IMR-90 (cell line): Measurements from ENCODE around the gene PRRT2. TPM values are rescaled to one million over a fixed set of nuclear protein-coding genes. Genes with fewer than 3 reads are reported as not detected.

Experiments
- ATAC-seq: fragments of 200-7000 bp; cut with Tn5 transposase; 2 replicates; pipeline ENCODE4 v1.9.1; 2020; ENCODE audit warnings: low read depth, mild to moderate bottlenecking, moderate library complexity
- BruUV-seq: library from RNA; stranded (reverse); fragments of 400-500 nt; replicated peaks from 2 replicates; lab custom pipeline; 2021; lab: Mats Ljungman, UMichigan
- CTCF ChIA-PET: fragments of 300-600 bp; formaldehyde crosslinking; extraction: SDS; loops from one replicate; lab custom pipeline; 2021; ENCODE audit warnings: antibody characterized with exemption; lab: Yijun Ruan, JAX
- POLR2A ChIA-PET: fragments of 300-600 bp; sonication (Branson Sonifier 250); formaldehyde crosslinking; loops from one replicate; lab custom pipeline; 2022; ENCODE audit warnings: antibody characterized with exemption; ENCODE audit not compliant: unreplicated experiment; lab: Charles Lee
- DNase-seq: peaks from one replicate; pipeline ENCODE4 v3.0.0; 2013
- H2AFZ ChIP-seq: replicated peaks from 2 replicates; pipeline ENCODE3; 2013; ENCODE audit warnings: low read length, mild to moderate bottlenecking; ENCODE audit not compliant: poor library complexity
- H2AK5ac ChIP-seq: 2 replicates; pipeline ENCODE4 v1.6.1; 2013; ENCODE audit warnings: low read depth, low read length, inconsistent platforms
- H2AK9ac ChIP-seq: replicated peaks from 2 replicates; pipeline ENCODE3; 2013; ENCODE audit warnings: mild to moderate bottlenecking, low read depth, low read length, moderate library complexity; ENCODE audit not compliant: poor library complexity
- H2BK120ac ChIP-seq: 2 replicates; pipeline ENCODE4 v1.6.1; 2013; ENCODE audit warnings: low read depth, low read length, inconsistent platforms
- H2BK15ac ChIP-seq: 3 replicates; pipeline ENCODE4 v1.6.1; 2013; ENCODE audit warnings: low read depth, low read length, inconsistent platforms
- H2BK20ac ChIP-seq: 2 replicates; pipeline ENCODE4 v1.6.1; 2013; ENCODE audit warnings: low read depth, mild to moderate bottlenecking, inconsistent platforms, low read length, moderate library complexity
- H2BK5ac ChIP-seq: 2 replicates; pipeline ENCODE4 v1.6.1; 2013; ENCODE audit warnings: mild to moderate bottlenecking, low read depth, low read length, inconsistent platforms; ENCODE audit not compliant: poor library complexity, severe bottlenecking
- H3K14ac ChIP-seq: replicated peaks from 2 replicates; pipeline ENCODE4 v1.6.1; 2013; ENCODE audit warnings: low read depth, low read length, inconsistent platforms
- H3K18ac ChIP-seq: 2 replicates; pipeline ENCODE4 v1.6.1; 2013; ENCODE audit warnings: low read depth, low read length, control low read depth
- H3K23ac ChIP-seq: 2 replicates; pipeline ENCODE4 v1.6.1; 2013; ENCODE audit warnings: low read depth, low read length, inconsistent platforms
- H3K27ac ChIP-seq: 2 replicates; pipeline ENCODE4 v1.5.1; 2013; ENCODE audit warnings: mild to moderate bottlenecking, control low read depth, low read length; ENCODE audit not compliant: insufficient read depth
- H3K27me3 ChIP-seq: 2 replicates; pipeline ENCODE4 v1.6.1; 2013; ENCODE audit warnings: low read length; ENCODE audit not compliant: control insufficient read depth, insufficient read depth
- H3K36me3 ChIP-seq: 2 replicates; pipeline ENCODE4 v1.6.1; 2013; ENCODE audit warnings: low read length, mixed read lengths; ENCODE audit not compliant: control insufficient read depth, insufficient read depth
- H3K4ac ChIP-seq: 2 replicates; pipeline ENCODE4 v1.6.1; 2013; ENCODE audit warnings: low read depth, low read length, inconsistent platforms
- H3K4me1 ChIP-seq: 2 replicates; pipeline ENCODE4 v1.6.1; 2013; ENCODE audit warnings: low read length, mixed read lengths; ENCODE audit not compliant: control insufficient read depth, insufficient read depth
- H3K4me2 ChIP-seq: 2 replicates; pipeline ENCODE4 v1.6.1; 2013; ENCODE audit warnings: low read depth, mild to moderate bottlenecking, control low read depth, low read length, moderate library complexity
- H3K4me3 ChIP-seq: 2 replicates; pipeline ENCODE4 v1.5.1; 2013; ENCODE audit warnings: low read depth, mild to moderate bottlenecking, control low read depth, low read length, moderate library complexity; ENCODE audit not compliant: insufficient read depth
- H3K56ac ChIP-seq: 2 replicates; pipeline ENCODE4 v1.6.1; 2013; ENCODE audit warnings: low read length, inconsistent platforms; ENCODE audit not compliant: insufficient read depth; ENCODE audit errors: extremely low read depth
- H3K79me1 ChIP-seq, 2 experiments: 2 replicates each; pipeline ENCODE4 v1.6.1; 2013; ENCODE audit warnings: low read length in 2 of 2, inconsistent platforms in 1 of 2, low read depth in 1 of 2
- H3K9ac ChIP-seq: 2 replicates; pipeline ENCODE4 v1.6.1; 2013; ENCODE audit warnings: low read depth, low read length, control low read depth
- H3K9me1 ChIP-seq: 2 replicates; pipeline ENCODE4 v1.6.1; 2013; ENCODE audit warnings: low read length, inconsistent platforms; ENCODE audit not compliant: insufficient read depth
- H3K9me3 ChIP-seq: 2 replicates; pipeline ENCODE4 v1.6.1; 2013; ENCODE audit warnings: low read length; ENCODE audit not compliant: control insufficient read depth, insufficient read depth
- H4K20me1 ChIP-seq: 2 replicates; pipeline ENCODE4 v1.6.1; 2013; ENCODE audit warnings: low read length, inconsistent platforms; ENCODE audit not compliant: insufficient read depth
- H4K5ac ChIP-seq: 2 replicates; pipeline ENCODE4 v1.6.1; 2013; ENCODE audit warnings: mild to moderate bottlenecking, low read depth, low read length, control low read depth
- H4K8ac ChIP-seq, 2 experiments: 2 replicates each; pipeline ENCODE4 v1.6.1; 2013; ENCODE audit warnings: low read depth in 2 of 2, low read length in 2 of 2, control low read depth in 1 of 2, inconsistent platforms in 1 of 2
- H4K91ac ChIP-seq: 2 replicates; pipeline ENCODE4 v1.6.1; 2013; ENCODE audit warnings: low read depth, low read length, inconsistent platforms; ENCODE audit not compliant: insufficient read depth
- BHLHE40 ChIP-seq: fragments of 150-350 bp; IDR thresholded peaks from 2 replicates; pipeline ENCODE4 v1.6.1; 2016; ENCODE audit warnings: mild to moderate bottlenecking, low read depth, low read length
- CEBPB ChIP-seq: IDR thresholded peaks from 2 replicates; pipeline ENCODE4 v1.6.1; 2012; ENCODE audit warnings: low read depth, low read length, improper control_type of control experiment
- CHD1 ChIP-seq: IDR thresholded peaks from 2 replicates; pipeline ENCODE4 v1.6.1; 2012; ENCODE audit warnings: low read depth, low read length, improper control_type of control experiment
- FOS ChIP-seq: fragments of 150-350 bp; IDR thresholded peaks from 2 replicates; pipeline ENCODE4 v1.6.1; 2016; ENCODE audit warnings: low read depth, low read length
- MAFK ChIP-seq: IDR thresholded peaks from 2 replicates; pipeline ENCODE4 v1.6.1; 2012; ENCODE audit warnings: low read depth, low read length, improper control_type of control experiment
- MAZ ChIP-seq: IDR thresholded peaks from 2 replicates; pipeline ENCODE4 v1.6.1; 2012; ENCODE audit warnings: low read depth, mild to moderate bottlenecking, low read length, improper control_type of control experiment, moderate library complexity, borderline replicate concordance
- MXI1 ChIP-seq: IDR thresholded peaks from 2 replicates; pipeline ENCODE4 v1.6.1; 2012; ENCODE audit warnings: low read depth, mild to moderate bottlenecking, low read length, moderate library complexity, borderline replicate concordance
- NFE2L2 ChIP-seq: fragments of 150-350 bp; IDR thresholded peaks from 2 replicates; pipeline ENCODE4 v1.6.1; 2016; ENCODE audit warnings: low read depth, mild to moderate bottlenecking, low read length
- POLR2A ChIP-seq: IDR thresholded peaks from 2 replicates; pipeline ENCODE4 v1.6.1; 2012; ENCODE audit warnings: mild to moderate bottlenecking, low read depth, low read length
- RAD21 ChIP-seq: IDR thresholded peaks from 2 replicates; pipeline ENCODE4 v1.6.1; 2012; ENCODE audit warnings: low read length, improper control_type of control experiment
- RCOR1 ChIP-seq: IDR thresholded peaks from 2 replicates; pipeline ENCODE4 v1.6.1; 2012; ENCODE audit warnings: mild to moderate bottlenecking, low read length, improper control_type of control experiment; ENCODE audit not compliant: insufficient replicate concordance
- RFX5 ChIP-seq: IDR thresholded peaks from 2 replicates; pipeline ENCODE4 v1.8.0; 2012; ENCODE audit warnings: low read depth, mild to moderate bottlenecking, low read length, moderate library complexity
- SMC3 ChIP-seq: fragments of 150-350 bp; IDR thresholded peaks from 2 replicates; pipeline ENCODE4 v1.6.1; 2016; ENCODE audit warnings: low read depth, mild to moderate bottlenecking, antibody characterized with exemption, low read length, moderate library complexity
- WGBS, 2 experiments: methylation state at CpG; one replicate each; pipeline versions ENCODE4 v1.1.5 to v1.1.7; 2013; ENCODE audit warnings: missing lambda C conversion rate in 2 of 2; ENCODE audit not compliant: insufficient read length in 1 of 2; ENCODE audit errors: extremely low coverage in 2 of 2; 5-methylcytosine and 5-hydroxymethylcytosine counted together
- dilution Hi-C: fragments of 300-500 bp; cut with HindIII; formaldehyde crosslinking; loops from one replicate; pipeline ENCODE4 v1.14.3; 2018; ENCODE audit warnings: low sequenced_read_pairs; ENCODE audit not compliant: unreplicated experiment
- in situ Hi-C: fragments of 300-500 bp; cut with MboI; formaldehyde crosslinking; loops from 3 replicates; pipeline ENCODE4 v1.14.3; 2019; ENCODE audit warnings: low sequenced_read_pairs, inconsistent platforms, mixed read lengths
- intact Hi-C: fragments of 100-400 bp; cut with micrococcal nuclease; formaldehyde crosslinking; loops from 2 replicates; pipeline ENCODE4 v1.10.0; 2022
- polyA plus RNA-seq, 3 experiments: library from polyadenylated mRNA; depleted of rRNA; stranded (reverse); fragments of >200 nt; gene quantifications; 2 replicates each; pipeline ENCODE4 v1.2.3, GENCODE V29; 2012; ENCODE audit warnings: low replicate concordance in 1 of 3
- total RNA-seq: library from RNA; depleted of rRNA; stranded (reverse); fragments of >200 nt; gene quantifications from 2 replicates; pipeline ENCODE4 v1.2.3, GENCODE V29; 2012
- TF ChIP-seq, protein P1 (sequence below): fragments of 150-350 bp; IDR thresholded peaks from 2 replicates; pipeline ENCODE4 v1.6.1; 2016; ENCODE audit warnings: low read depth, mild to moderate bottlenecking, low read length, moderate library complexity, borderline replicate concordance
- TF ChIP-seq, protein P2 (sequence below): conservative IDR thresholded peaks from 2 replicates; pipeline ENCODE4 v1.5.1; 2012; ENCODE audit warnings: mild to moderate bottlenecking, low read depth, low read length, improper control_type of control experiment
- TF ChIP-seq, protein P3 (sequence below): fragments of 150-350 bp; IDR thresholded peaks from 2 replicates; pipeline ENCODE4 v1.6.1; 2017; ENCODE audit warnings: mild to moderate bottlenecking, antibody characterized with exemption, low read length, low read depth

Gene PRRT2
- total and polyA plus RNA-seq, 2 of the 4 experiments (the other 2 are of a cell fraction), result 0.90 to 10.5 TPM

DNA sequence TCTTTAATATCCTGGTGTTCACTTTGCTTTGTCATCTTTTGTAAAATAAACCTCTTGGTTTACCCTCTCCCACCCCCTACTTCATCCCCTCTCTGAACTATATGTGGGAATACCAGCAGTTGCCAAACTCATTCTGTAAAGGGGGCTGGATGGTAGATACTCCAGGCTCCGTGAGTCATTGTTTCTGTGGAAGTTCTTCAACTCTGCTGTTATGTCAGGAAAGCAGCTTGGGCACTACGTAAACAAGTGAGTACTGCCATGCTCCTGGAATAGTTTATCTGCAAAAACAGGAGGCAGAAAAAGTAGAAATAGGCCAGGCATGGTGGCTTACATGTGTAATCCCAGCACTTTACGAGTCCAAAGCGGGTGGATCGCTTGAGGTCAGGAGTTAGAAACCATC lies 25.8 kb downstream of the PRRT2 start:
- Histone ChIP-seq H3K4me1 (no peaks in the 10 kb centered on the region; the same call in none of the 2 replicates), H2AFZ (no peak overlapping the region), H2BK20ac (no peak overlapping the region), H2AK5ac (no peak overlapping the region), H2AK9ac (peak overlapping the region; percentile 16), H3K4me3 (no peak overlapping the region), H3K27me3 (no peaks in the 10 kb centered on the region), H3K79me1 (peaks cover 16 to 48% of the 10 kb centered on the region in 2 experiments; a peak in 3 of 4 replicates), H3K36me3 (peaks cover 80% of the 10 kb centered on the region), H4K20me1 (no peaks in the 10 kb centered on the region; the same call in 1 of the 2 replicates), H3K18ac (no peak overlapping the region), H2BK120ac (no peak overlapping the region), H3K14ac (no peak overlapping the region), H4K8ac (no peak overlapping the region), H3K4ac (no peak overlapping the region), H3K56ac (no peak overlapping the region), H3K27ac (no peak overlapping the region), H4K5ac (no peak overlapping the region), H2BK5ac (no peak overlapping the region), H3K23ac (no peak overlapping the region), H2BK15ac (no peak overlapping the region), H4K91ac (no peak overlapping the region), H3K9me3 (no peaks in the 10 kb centered on the region), H3K4me2 (no peak overlapping the region), H3K9ac (no peak overlapping the region), H3K9me1 (peaks cover 5% of the 10 kb centered on the region; the same call in 1 of the 2 replicates)
- TF ChIP-seq RCOR1, result no peak
- no peak for TF ChIP-seq CHD1
- 0 out of 2 replicates have a peak, but pooled peaks have one; percentile 56 for TF ChIP-seq MXI1
- TF ChIP-seq MAFK, result no peak
- TF ChIP-seq, protein P1, sequence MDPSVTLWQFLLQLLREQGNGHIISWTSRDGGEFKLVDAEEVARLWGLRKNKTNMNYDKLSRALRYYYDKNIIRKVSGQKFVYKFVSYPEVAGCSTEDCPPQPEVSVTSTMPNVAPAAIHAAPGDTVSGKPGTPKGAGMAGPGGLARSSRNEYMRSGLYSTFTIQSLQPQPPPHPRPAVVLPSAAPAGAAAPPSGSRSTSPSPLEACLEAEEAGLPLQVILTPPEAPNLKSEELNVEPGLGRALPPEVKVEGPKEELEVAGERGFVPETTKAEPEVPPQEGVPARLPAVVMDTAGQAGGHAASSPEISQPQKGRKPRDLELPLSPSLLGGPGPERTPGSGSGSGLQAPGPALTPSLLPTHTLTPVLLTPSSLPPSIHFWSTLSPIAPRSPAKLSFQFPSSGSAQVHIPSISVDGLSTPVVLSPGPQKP, result no peak
- TF ChIP-seq, protein P2, sequence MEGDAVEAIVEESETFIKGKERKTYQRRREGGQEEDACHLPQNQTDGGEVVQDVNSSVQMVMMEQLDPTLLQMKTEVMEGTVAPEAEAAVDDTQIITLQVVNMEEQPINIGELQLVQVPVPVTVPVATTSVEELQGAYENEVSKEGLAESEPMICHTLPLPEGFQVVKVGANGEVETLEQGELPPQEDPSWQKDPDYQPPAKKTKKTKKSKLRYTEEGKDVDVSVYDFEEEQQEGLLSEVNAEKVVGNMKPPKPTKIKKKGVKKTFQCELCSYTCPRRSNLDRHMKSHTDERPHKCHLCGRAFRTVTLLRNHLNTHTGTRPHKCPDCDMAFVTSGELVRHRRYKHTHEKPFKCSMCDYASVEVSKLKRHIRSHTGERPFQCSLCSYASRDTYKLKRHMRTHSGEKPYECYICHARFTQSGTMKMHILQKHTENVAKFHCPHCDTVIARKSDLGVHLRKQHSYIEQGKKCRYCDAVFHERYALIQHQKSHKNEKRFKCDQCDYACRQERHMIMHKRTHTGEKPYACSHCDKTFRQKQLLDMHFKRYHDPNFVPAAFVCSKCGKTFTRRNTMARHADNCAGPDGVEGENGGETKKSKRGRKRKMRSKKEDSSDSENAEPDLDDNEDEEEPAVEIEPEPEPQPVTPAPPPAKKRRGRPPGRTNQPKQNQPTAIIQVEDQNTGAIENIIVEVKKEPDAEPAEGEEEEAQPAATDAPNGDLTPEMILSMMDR, result no peak
- no peak for TF ChIP-seq RFX5
- TF ChIP-seq MAZ, result peak; percentile 20; the same call in 1 of the 2 replicates
- no peak for TF ChIP-seq NFE2L2
- no peak for TF ChIP-seq POLR2A
- peak; percentile 33; the same call in 1 of the 2 replicates for TF ChIP-seq FOS
- no peak for TF ChIP-seq CEBPB
- no peak for TF ChIP-seq SMC3
- TF ChIP-seq RAD21, result no peak
- TF ChIP-seq, protein P3, sequence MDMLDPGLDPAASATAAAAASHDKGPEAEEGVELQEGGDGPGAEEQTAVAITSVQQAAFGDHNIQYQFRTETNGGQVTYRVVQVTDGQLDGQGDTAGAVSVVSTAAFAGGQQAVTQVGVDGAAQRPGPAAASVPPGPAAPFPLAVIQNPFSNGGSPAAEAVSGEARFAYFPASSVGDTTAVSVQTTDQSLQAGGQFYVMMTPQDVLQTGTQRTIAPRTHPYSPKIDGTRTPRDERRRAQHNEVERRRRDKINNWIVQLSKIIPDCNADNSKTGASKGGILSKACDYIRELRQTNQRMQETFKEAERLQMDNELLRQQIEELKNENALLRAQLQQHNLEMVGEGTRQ, result no peak
- TF ChIP-seq BHLHE40, result no peak
- ChIA-PET CTCF (interaction anchor here (0.6 to 0.7 kb wide), 2 partner anchors 8 to 76 kb away, joined by 3 to 4 read pairs; no protein-coding TSS in a partner anchor), POLR2A (no interaction called here)
- in situ Hi-C loops (no loop called here), intact Hi-C loops (no loop called here), dilution Hi-C loops (no loop called here)
- no TSS peak for BruUV-seq
- ATAC-seq (peak; percentile 71), DNase-seq (peak; percentile 67)
- WGBS, 2 experiments, result 63% methylated on average over 1 of the region's 5 CpGs; no CpG with 5 or more reads in 1 of the 2 experiments
